HG02885 (cell line): ENCODE results near the gene CCDC152.

ENCODE experiments used
- ATAC-seq: cut with Tn5 transposase; IDR thresholded peaks from one replicate; pipeline ENCODE4 v1.9.1; 2021; ENCODE audit warnings: mild to moderate bottlenecking; ENCODE audit not compliant: unreplicated experiment, poor library complexity

The CCDC152 gene

GRCh38 chr5:42772265-42772993 lies 15.8 kb downstream of the CCDC152 start:
- no peak for ATAC-seq

DNA sequence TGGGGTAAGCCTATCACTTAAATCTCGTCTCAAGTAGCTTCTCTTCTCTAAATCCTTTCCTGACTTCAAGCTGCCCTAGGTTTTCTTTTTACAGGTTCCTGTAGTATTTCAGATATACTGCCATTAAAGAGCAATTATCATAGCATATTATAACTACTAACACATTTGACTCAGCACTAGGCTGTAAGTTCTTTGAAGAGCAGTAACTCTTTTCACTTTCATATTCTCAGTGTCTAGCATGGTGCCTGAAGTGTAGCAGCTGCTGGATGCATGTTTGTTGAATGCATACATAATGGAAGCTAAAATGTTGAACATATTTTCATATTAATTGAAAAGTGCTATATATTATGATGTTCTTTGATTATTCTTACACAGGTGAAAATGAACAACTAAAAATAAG lies 22.5 kb downstream of the CCDC152 start:
- ATAC-seq, result peak; percentile 45

DNA sequence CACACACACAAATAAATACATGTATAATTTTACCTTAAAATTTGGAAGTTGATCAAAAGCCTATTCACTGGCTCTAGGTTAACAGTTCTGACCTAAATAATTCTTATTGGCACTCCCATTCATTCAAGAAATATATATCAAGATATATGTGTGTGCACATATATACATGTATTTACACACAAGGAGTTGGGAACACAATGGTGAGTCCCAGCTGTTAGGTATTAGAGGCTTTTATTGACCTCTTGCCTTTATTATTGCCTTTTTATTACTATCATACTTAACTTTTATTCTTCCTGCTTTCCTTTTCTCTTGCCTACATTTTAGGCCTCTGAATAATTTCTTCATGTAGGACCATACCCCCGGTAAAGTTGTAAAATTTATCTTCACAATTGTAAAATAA lies 25.0 kb downstream of the CCDC152 start:
- no peak for ATAC-seq

DNA sequence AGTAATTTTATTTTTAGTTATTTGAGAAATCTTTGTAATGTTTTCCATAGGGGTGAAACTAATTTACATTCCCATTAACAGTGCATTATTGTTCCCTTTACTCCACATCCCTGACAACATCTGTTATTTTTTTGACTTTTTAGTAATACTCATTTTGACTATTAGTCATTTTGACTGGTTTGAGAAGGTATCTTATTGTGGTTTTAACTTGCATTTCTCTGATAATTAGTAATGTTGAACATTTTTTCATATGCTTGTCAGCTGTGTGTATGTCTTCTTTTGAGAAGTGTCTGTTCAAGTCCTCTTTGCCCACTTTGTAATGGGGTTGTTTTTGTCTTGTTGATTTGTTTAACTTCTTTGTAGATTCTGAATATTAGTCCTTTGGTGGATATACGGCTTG lies 27.5 kb downstream of the CCDC152 start:
- ATAC-seq, result no peak

DNA sequence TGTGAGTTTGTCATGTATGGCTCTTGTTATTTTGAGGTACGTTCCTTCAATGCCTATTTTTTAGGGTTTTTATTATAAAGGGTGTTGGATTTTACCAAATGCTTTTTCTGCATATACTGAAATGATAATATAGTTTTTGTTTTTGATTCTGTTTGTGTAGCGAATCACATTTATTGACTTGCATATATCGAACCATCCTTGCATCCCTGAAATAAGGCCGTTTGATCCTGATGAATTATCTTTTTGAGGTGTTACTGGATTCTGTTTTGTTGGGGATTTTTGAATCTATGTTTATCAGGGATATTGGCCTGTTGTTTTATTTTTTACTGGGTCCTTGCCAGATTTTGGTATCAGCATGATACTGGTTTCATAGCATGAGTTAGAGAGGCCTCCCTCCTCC lies 29.1 kb downstream of the CCDC152 start:
- no peak for ATAC-seq

DNA sequence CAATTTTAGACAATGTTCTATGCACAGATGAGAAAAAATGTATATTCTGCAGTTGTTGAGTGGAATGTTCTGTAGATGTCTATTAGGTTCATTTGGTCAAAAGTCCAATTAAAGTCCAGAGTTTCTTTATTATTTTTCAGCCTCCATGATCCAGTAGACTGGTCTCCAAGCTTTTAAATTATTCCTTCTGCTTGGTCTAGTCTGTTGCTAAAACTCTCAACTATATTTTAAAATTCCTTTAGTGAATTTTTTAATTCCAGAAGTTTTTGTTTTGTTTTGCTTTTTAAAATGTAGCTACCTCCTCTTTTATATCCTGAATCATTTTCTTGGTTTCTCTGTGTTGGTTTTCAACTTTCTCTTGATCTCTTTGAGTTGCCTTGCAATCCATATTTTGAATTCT lies 30.5 kb downstream of the CCDC152 start:
- no peak for ATAC-seq

DNA sequence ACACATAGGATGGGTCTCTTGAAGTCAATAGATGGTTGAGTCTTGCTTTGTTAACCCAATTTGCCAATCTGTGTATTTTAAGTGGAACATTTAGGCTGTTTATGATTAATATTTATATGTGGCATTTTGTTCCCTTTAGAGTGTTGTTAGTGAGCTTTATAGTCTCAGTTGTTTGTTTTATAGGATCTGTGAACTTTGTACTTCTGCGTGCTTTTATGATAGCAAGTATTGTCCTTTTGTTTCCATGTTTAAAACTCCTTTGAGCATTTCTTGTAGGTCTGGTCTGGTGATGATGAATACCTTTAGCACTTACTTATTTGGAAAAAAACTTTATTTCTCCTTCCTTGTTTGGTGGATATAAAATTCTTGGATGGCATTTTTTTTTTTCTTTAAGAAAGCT lies 31.2 kb downstream of the CCDC152 start:
- ATAC-seq, result no peak

DNA sequence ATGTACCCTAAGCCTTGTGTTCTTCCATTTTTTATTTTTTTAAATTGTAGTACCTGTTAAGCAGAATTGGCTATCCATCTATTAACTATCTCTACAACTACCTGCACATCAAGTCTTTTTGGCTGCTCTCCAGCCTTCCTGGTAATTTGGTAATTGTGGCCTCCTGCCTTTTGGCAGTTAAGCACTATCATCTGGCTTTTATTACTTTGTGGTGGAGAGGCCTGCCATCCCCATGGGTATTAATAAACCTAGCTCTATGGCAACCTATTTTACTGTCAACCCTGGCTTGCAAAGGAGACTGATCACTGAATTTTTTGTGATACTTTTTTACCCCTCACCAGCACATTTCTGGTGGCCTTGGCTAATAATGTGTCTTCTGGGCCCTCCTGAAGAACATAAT lies 34.5 kb downstream of the CCDC152 start:
- ATAC-seq, result no peak

- no peak for ATAC-seq
Measured at GRCh38 chr5:42798284-42799240, 41.9 kb downstream of the CCDC152 start.

DNA sequence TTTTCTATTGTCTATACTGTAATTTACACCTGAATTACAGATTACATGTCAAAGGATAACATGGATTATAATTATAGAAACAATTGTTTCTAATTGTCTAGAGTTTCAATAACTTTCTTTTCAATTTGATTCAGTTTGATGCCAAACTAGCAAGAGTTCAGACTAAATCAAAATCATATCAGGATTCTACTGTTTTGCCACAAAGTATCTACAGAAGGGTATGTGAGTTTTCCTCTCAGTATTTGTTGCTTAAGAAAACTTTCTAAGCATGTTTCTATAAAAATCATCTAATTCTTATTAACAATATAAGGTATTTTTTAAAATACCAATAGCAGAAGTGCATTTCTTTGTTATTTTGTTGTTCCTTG lies 42.6 kb downstream of the CCDC152 start:
- ATAC-seq, result no peak

DNA sequence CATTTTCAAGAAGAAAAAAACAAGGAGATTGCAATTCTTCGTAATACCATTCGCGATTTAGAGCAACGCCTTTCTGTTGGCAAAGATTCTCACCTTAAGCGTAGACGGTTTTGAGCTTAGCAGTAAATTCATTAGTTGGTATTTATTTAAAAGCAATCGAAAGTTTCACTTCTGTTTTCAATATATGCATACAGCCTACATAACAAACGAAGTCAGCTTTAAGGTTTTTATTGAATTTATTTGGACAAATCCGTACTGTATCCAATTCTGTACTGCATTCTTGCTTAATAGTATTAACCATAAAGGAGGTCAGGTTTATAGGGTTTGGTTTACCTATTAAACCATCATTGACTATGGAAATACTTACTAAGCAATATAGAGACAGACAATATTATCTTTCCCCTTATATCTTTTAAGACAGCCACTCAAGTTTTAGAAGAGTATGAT lies 43.1 kb downstream of the CCDC152 start:
- ATAC-seq, result no peak

GRCh38 chr5:42800748-42801330 lies 44.2 kb downstream of the CCDC152 start:
- ATAC-seq, result no peak

GRCh38 chr5:42801516-42802166 lies 45.0 kb downstream of the CCDC152 start:
- no peak for ATAC-seq

DNA sequence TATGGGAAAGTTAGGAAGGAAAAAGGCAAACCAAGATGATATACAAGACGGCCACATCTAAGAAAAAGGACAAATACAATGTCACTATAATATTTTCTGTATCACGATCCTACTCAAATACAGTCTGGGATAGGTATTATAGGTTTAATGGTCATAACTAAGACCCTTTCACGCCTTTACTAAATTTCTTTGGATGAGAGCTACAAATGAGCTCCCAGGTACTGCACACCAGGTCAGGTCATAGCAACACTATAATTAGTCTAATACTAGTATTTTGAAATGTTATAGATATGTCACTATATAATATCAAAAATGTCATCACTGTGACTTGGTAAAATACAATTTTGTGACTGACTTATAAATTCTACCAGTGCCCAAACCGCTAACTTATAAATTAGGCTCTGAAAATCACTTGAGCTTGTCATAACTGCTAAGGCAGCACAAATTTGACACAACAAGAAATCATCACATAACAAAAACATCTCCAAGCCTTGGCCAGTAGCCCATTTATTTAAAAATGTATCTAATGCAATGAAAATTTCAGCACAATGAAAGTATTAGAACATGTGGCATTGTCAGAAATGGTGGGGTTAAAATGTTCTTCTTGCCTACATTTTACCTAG lies 48.2 kb downstream of the CCDC152 start:
- ATAC-seq, result no peak

DNA sequence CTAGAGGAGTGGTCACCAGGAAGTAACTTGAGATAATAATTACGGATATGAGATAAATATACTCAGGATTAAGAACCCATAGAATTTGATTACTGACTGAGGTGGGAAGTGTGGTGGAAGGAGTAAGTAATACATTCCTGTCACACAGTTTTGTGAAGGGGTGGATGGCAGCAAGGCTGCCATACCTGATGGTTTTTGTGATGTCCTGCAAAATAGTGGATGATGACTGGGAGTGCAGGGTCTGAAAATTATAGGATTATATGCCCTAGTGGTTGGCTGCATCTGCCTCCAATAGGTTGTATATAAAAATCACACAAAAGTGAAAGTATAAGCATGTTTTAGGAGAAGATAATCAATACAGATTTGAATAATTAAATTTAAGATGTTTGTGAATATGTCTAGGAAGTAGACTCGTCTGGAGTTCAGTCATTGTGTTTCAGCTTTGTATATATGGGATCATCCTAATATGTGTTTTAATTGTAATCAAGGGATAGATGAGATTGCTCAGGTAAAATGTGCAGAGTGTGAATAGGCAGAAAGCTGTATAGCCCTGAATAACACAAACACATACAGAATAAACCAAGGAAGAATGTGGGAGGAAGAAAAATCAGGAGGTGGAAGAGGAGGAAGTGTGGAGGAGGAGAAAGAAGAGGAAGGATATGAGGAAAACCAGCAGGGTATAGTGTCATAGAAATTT lies 49.5 kb downstream of the CCDC152 start:
- no peak for ATAC-seq

DNA sequence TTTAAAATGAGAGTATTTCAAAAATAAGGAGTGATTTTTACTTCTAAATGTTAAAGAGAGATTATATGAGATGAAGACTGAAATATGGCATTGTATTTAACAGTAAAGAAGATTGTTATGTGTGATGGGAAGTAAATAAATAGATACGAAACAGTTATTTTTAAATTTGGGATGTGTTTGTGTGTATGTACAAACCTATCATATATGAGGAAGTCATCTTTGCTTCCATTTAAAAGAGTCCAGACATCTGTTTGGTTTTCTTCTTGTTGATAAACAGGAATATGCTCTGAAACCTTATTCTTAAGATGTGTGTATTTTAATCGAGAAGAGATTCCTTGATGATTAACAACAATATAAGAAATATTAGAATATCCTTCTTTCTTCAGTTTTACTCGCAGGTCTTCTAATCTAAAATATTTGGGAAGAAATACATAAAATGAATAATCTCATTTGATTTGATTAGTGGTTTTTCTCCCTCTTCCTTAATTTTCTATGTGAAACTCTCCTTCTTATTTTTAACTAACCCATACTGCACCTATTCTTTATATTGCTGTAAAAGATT lies 50.2 kb downstream of the CCDC152 start:
- ATAC-seq, result no peak

- no peak for ATAC-seq
Measured at GRCh38 chr5:42807722-42808447, 51.3 kb downstream of the CCDC152 start.

- no peak for ATAC-seq
Measured at GRCh38 chr5:42808888-42809611, 52.4 kb downstream of the CCDC152 start.
